ENCODE data around the gene ZCCHC14.

Gene ZCCHC14

DNA sequence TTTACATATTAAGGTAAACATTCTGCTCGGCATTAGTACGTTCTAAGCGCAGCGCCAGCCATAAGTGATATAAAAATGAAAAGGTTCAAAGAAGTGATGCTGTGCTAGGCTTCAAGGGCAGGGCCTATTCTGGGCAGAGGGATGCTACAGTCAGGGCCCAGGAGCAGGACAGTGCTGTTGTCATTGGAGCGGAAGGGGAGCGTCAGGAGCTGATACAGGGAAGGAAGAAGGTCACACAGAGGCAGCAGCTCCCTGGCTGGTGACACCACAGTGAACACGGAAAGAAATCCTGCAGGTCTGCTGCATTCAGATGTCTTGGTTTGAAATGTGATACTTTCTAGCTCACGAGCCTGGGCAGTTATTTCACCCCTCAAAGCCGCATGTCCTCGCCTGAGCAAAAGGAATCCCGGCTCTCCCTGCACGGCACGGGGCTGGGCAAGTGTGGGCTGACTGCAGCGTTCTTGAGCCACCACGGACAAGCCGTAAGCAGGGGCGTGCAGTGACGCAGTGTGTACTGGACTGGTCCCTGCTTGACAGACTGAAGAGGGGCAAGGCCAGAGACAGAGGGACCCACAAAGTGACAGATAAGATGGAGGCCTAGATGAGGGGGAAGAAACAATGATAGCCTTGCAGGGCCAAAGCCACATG, 41.1 kb downstream of the ZCCHC14 start:
- Histone ChIP-seq H3K27ac (replicated peaks) (no peak overlapping the region), H3K27me3 (ENCODE audit: insufficient read depth, poor library complexity, severe bottlenecking) (no peaks in the 10 kb centered on the region), H3K4me3 (replicated peaks; ENCODE audit: insufficient read depth, low read length) (no peak overlapping the region)
- no peak for TF ChIP-seq GABPA (IDR thresholded peaks at IDR 0.05; ENCODE audit: low read depth)
- TF ChIP-seq, protein P1, sequence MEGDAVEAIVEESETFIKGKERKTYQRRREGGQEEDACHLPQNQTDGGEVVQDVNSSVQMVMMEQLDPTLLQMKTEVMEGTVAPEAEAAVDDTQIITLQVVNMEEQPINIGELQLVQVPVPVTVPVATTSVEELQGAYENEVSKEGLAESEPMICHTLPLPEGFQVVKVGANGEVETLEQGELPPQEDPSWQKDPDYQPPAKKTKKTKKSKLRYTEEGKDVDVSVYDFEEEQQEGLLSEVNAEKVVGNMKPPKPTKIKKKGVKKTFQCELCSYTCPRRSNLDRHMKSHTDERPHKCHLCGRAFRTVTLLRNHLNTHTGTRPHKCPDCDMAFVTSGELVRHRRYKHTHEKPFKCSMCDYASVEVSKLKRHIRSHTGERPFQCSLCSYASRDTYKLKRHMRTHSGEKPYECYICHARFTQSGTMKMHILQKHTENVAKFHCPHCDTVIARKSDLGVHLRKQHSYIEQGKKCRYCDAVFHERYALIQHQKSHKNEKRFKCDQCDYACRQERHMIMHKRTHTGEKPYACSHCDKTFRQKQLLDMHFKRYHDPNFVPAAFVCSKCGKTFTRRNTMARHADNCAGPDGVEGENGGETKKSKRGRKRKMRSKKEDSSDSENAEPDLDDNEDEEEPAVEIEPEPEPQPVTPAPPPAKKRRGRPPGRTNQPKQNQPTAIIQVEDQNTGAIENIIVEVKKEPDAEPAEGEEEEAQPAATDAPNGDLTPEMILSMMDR (IDR thresholded peaks at IDR 0.05; ENCODE audit: insufficient read depth, low read length), result no peak
- TF ChIP-seq REST (IDR thresholded peaks at IDR 0.05; ENCODE audit: insufficient replicate concordance, low read depth), result no peak
- TF ChIP-seq SPI1 (IDR thresholded peaks at IDR 0.05; ENCODE audit: borderline replicate concordance, low read depth), result no peak
- no peak for TF ChIP-seq POLR2AphosphoS5 (IDR thresholded peaks at IDR 0.05; ENCODE audit: low read depth)
- no peak for DNase-seq (ENCODE audit: low read depth in 1 of 2, low spot score in 1 of 2)

DNA sequence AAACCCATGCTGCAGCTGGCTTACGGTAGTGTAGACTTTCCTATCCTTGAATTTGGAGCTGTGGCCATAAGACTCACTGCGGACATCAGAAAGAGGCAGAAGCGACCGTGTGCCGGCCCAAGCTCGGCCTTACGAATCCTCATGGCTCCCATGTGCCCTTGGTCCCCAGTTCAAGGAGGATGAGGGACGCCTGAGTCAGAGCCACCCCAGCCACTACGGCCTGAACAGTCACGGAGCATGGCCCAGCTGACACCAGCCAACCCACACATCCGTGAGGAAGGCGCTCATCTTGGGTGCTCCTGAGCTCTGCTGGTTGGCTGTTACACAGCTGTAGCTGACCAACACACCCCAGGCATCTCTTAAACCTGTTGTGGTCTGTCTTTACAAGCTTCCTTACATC, 44.0 kb downstream of the ZCCHC14 start:
- H3K27me3 ChIP-seq (ENCODE audit: insufficient read depth, poor library complexity, severe bottlenecking), result no peaks in the 10 kb centered on the region
- no peak overlapping the region for H3K4me3 ChIP-seq (replicated peaks; ENCODE audit: insufficient read depth, low read length)
- TF ChIP-seq POLR2AphosphoS5 (IDR thresholded peaks at IDR 0.05; ENCODE audit: low read depth), result no peak
- no peak for TF ChIP-seq REST (IDR thresholded peaks at IDR 0.05; ENCODE audit: insufficient replicate concordance, low read depth)
- TF ChIP-seq, protein P1 (IDR thresholded peaks at IDR 0.05; ENCODE audit: insufficient read depth, low read length), result no peak
- TF ChIP-seq SPI1 (IDR thresholded peaks at IDR 0.05; ENCODE audit: borderline replicate concordance, low read depth), result no peak
- no peak for TF ChIP-seq GABPA (IDR thresholded peaks at IDR 0.05; ENCODE audit: low read depth)
- DNase-seq (ENCODE audit: low read depth in 1 of 2, low spot score in 1 of 2), result no peak
- H3K27ac ChIP-seq (replicated peaks), result no peak overlapping the region

DNA sequence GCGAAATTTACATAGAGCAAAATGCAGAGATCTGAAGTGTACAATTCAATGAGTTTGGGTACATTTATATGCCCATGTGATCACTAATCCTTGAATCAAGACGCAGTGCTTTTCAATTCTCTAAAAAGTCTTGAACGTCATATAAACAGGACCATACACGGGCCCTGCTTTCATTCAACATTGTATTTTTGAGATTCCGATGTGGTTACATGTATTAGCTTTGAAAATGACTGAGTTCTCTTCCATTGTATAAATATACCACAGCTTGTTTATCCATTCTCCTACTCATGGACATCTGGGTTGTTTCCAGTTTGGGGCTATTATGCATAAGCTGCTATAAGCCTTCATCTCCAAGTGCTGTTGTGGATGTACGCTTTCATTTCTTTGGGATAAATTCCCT, 45.5 kb downstream of the ZCCHC14 start:
- Histone ChIP-seq H3K27me3 (ENCODE audit: insufficient read depth, poor library complexity, severe bottlenecking) (no peaks in the 10 kb centered on the region), H3K27ac (replicated peaks) (no peak overlapping the region), H3K4me3 (replicated peaks; ENCODE audit: insufficient read depth, low read length) (no peak overlapping the region)
- TF ChIP-seq GABPA (IDR thresholded peaks at IDR 0.05; ENCODE audit: low read depth) (no peak), SPI1 (IDR thresholded peaks at IDR 0.05; ENCODE audit: borderline replicate concordance, low read depth) (no peak), REST (IDR thresholded peaks at IDR 0.05; ENCODE audit: insufficient replicate concordance, low read depth) (no peak), POLR2AphosphoS5 (IDR thresholded peaks at IDR 0.05; ENCODE audit: low read depth) (no peak)
- TF ChIP-seq, protein P1 (IDR thresholded peaks at IDR 0.05; ENCODE audit: insufficient read depth, low read length), result no peak
- no peak for DNase-seq (ENCODE audit: low read depth in 1 of 2, low spot score in 1 of 2)
